CD4-positive, alpha-beta T cell (primary cell): ENCODE measurements around the gene MCU. TPM values are rescaled to one million over a fixed set of nuclear protein-coding genes. Genes with fewer than 3 reads are reported as not detected.

ENCODE experiments used
- ATAC-seq: fragments of 200-7000 bp; cut with Tn5 transposase; one replicate; pipeline ENCODE4 v1.10.0; 2022; ENCODE audit warnings: mild to moderate bottlenecking; ENCODE audit not compliant: poor library complexity
- CTCF ChIA-PET: fragments of 350-600 bp; sonication (Branson Sonifier 250); formaldehyde crosslinking; loops from one replicate; lab custom pipeline; 2021; ENCODE audit warnings: antibody characterized with exemption, inconsistent platforms; lab: Charles Lee
- POLR2A ChIA-PET: fragments of 350-600 bp; sonication (Branson Sonifier 250); formaldehyde crosslinking; loops from one replicate; lab custom pipeline; 2021; ENCODE audit warnings: antibody characterized with exemption, inconsistent platforms; lab: Charles Lee
- DNase-seq, 14 experiments: peaks; one replicate each; pipeline ENCODE4 v3.0.0-alpha.2; 2013 to 2020; ENCODE audit warnings: mixed read lengths in 2 of 14
- H3K27ac ChIP-seq, 2 donors: one replicate each; pipeline versions ENCODE4 v1.5.1 to v1.7.0; 2013; ENCODE audit warnings: low read length in 2 of 2, low read depth in 1 of 2, mild to moderate bottlenecking in 1 of 2
- H3K27me3 ChIP-seq, 2 experiments: 1 replicate in 1 of 2; 2 replicates in 1 of 2; pipeline versions ENCODE4 v1.6.1 to v1.7.0; 2013; ENCODE audit warnings: low read length in 2 of 2, control low read depth in 1 of 2, mild to moderate bottlenecking in 1 of 2, moderate library complexity in 1 of 2; ENCODE audit not compliant: insufficient read depth in 2 of 2, control insufficient read depth in 1 of 2
- H3K36me3 ChIP-seq: one replicate; pipeline ENCODE4 v1.6.1; 2013; ENCODE audit warnings: low read length, control low read depth; ENCODE audit not compliant: insufficient read depth
- H3K4me1 ChIP-seq: one replicate; pipeline ENCODE4 v1.6.1; 2013; ENCODE audit warnings: low read length, control low read depth; ENCODE audit not compliant: insufficient read depth
- H3K4me3 ChIP-seq: one replicate; pipeline ENCODE4 v1.5.1; 2013; ENCODE audit warnings: mild to moderate bottlenecking, low read length, moderate library complexity
- H3K9me3 ChIP-seq, 2 experiments: 1 replicate in 1 of 2; 2 replicates in 1 of 2; pipeline versions ENCODE4 v1.6.1 to v1.7.0; 2013; ENCODE audit warnings: low read length in 2 of 2, mild to moderate bottlenecking in 2 of 2, control low read depth in 1 of 2, moderate library complexity in 1 of 2; ENCODE audit not compliant: control insufficient read depth in 1 of 2, insufficient read depth in 1 of 2
- H3K27ac Mint-ChIP-seq: one replicate; pipeline ENCODE4 v1.8.0; 2020; ENCODE audit warnings: mixed read lengths
- H3K27me3 Mint-ChIP-seq: one replicate; pipeline ENCODE4 v1.8.0; 2021; ENCODE audit warnings: mixed read lengths
- H3K36me3 Mint-ChIP-seq: one replicate; pipeline ENCODE4 v1.8.0; 2021; ENCODE audit warnings: low read depth, mixed read lengths
- H3K4me1 Mint-ChIP-seq: one replicate; pipeline ENCODE4 v1.8.0; 2021; ENCODE audit warnings: low read depth, mixed read lengths
- H3K4me3 Mint-ChIP-seq: one replicate; pipeline ENCODE4 v1.8.0; 2020; ENCODE audit warnings: mild to moderate bottlenecking, mixed read lengths
- H3K9me3 Mint-ChIP-seq: one replicate; pipeline ENCODE4 v1.8.0; 2020; ENCODE audit warnings: mixed read lengths
- CTCF ChIP-seq: fragments of 200-600 bp; IDR thresholded peaks from one replicate; pipeline ENCODE4 v1.8.0; 2022; ENCODE audit warnings: antibody characterized with exemption, mild to moderate bottlenecking
- intact Hi-C, 2 experiments: fragments of 100-400 bp; cut with DNase I in 1 of 2; cut with micrococcal nuclease in 1 of 2; formaldehyde crosslinking; loops; one replicate each; pipeline versions ENCODE4 v1.15.1 to v1.9.0; 2023 to 2025; cut with DNase I, micrococcal nuclease
- total RNA-seq, 174 experiments: library from RNA in 2 of 174; stranded (reverse) in 2 of 174; gene quantifications; one replicate each; pipeline ENCODE4 v1.2.3 and lab custom pipeline; 2021 to 2026

MCU gene
- total RNA-seq, 2 experiments from 2014 or later: 10.3 to 12.0 TPM

GRCh38 chr10:72841487-72841886 lies 149.5 kb downstream of the MCU start:
- H3K36me3 ChIP-seq: no peaks in the 10 kb centered on the region
- H3K27ac Mint-ChIP-seq: no peak overlapping the region
- intact Hi-C loops: no loop called here
- H3K36me3 Mint-ChIP-seq: no peaks in the 10 kb centered on the region
- no peak overlapping the region for H3K27ac ChIP-seq
- no peaks in the 10 kb centered on the region for H3K9me3 ChIP-seq
- no peaks in the 10 kb centered on the region for H3K9me3 Mint-ChIP-seq
- H3K27me3 Mint-ChIP-seq: no peaks in the 10 kb centered on the region
- H3K27me3 ChIP-seq: no peaks in the 10 kb centered on the region
- ChIA-PET POLR2A (no interaction called here), CTCF (no interaction called here)
- H3K4me1 ChIP-seq: no peaks in the 10 kb centered on the region
- no peak for TF ChIP-seq CTCF
- no peak overlapping the region for H3K4me3 Mint-ChIP-seq
- H3K4me1 Mint-ChIP-seq: no peaks in the 10 kb centered on the region
- H3K4me3 ChIP-seq: no peak overlapping the region
- DNase-seq (no peak), ATAC-seq (no peak)

- H3K27me3 ChIP-seq: no peaks in the 10 kb centered on the region
- no peaks in the 10 kb centered on the region for H3K27me3 Mint-ChIP-seq
Observed at GRCh38 chr10:72842164-72842563, 150.2 kb downstream of the MCU start.

GRCh38 chr10:72846238-72846637 lies 154.3 kb downstream of the MCU start:
- H3K4me3 ChIP-seq: no peak overlapping the region
- Mint-ChIP-seq H3K27ac (no peak overlapping the region), H3K36me3 (peaks cover 5% of the 10 kb centered on the region), H3K4me1 (no peaks in the 10 kb centered on the region), H3K4me3 (no peak overlapping the region), H3K9me3 (no peaks in the 10 kb centered on the region), H3K27me3 (no peaks in the 10 kb centered on the region)
- H3K27me3 ChIP-seq: no peaks in the 10 kb centered on the region
- CTCF ChIA-PET: no interaction called here
- POLR2A ChIA-PET: interaction anchor here (1.0 kb wide), 1 partner anchor 12 kb away, joined by 3 read pairs; no protein-coding TSS in a partner anchor
- no peaks in the 10 kb centered on the region for H3K36me3 ChIP-seq
- DNase-seq: no peak
- intact Hi-C loops: no loop called here
- ATAC-seq: no peak
- no peak for TF ChIP-seq CTCF
- no peaks in the 10 kb centered on the region for H3K9me3 ChIP-seq
- no peak overlapping the region for H3K27ac ChIP-seq
- H3K4me1 ChIP-seq: no peaks in the 10 kb centered on the region

More at GRCh38 chr10:72842164-72842563, 150.2 kb downstream of the MCU start:
- no peaks in the 10 kb centered on the region for H3K9me3 Mint-ChIP-seq
- intact Hi-C loops: no loop called here
- DNase-seq: no peak
- Histone ChIP-seq H3K27ac (no peak overlapping the region), H3K36me3 (no peaks in the 10 kb centered on the region), H3K4me1 (no peaks in the 10 kb centered on the region), H3K4me3 (no peak overlapping the region), H3K9me3 (no peaks in the 10 kb centered on the region)
- H3K4me3 Mint-ChIP-seq: no peak overlapping the region
- H3K27ac Mint-ChIP-seq: no peak overlapping the region
- TF ChIP-seq CTCF: no peak
- no peaks in the 10 kb centered on the region for H3K36me3 Mint-ChIP-seq
- ATAC-seq: no peak
- H3K4me1 Mint-ChIP-seq: no peaks in the 10 kb centered on the region
- ChIA-PET POLR2A (no interaction called here), CTCF (no interaction called here)
